HepG2 (cell line): ENCODE measurements around the gene UNC93A. TPM values are rescaled to one million over a fixed set of nuclear protein-coding genes. Genes with fewer than 3 reads are reported as not detected.
A peak's percentile ranks its signal among the peaks of the same experiment; 100 is the strongest.
"Not testable (repeated sequence)": the region's sequence is repeated elsewhere in the genome, so short reads cannot be mapped to it uniquely, and the experiment has no call there.

Source experiments
- HOMEZ ChIP-seq: IDR thresholded peaks from 2 replicates; pipeline ENCODE4 v1.6.1; 2016; ENCODE audit warnings: low read depth
- ISL2 ChIP-seq: sonication (generic); formaldehyde crosslinking; IDR thresholded peaks from 2 replicates; pipeline ENCODE4 v1.5.0; 2020; ENCODE audit warnings: missing genetic modification reagents
- KAT8 ChIP-seq: IDR thresholded peaks from 2 replicates; pipeline ENCODE4 v1.6.1; 2016; ENCODE audit warnings: missing genetic modification reagents, missing compliant biosample characterization
- KDM2A ChIP-seq: sonication (generic); formaldehyde crosslinking; IDR thresholded peaks from 2 replicates; pipeline ENCODE4 v1.4.0; 2020; ENCODE audit warnings: low read depth, missing genetic modification reagents, borderline replicate concordance
- PAXIP1 ChIP-seq: sonication (generic); formaldehyde crosslinking; conservative IDR thresholded peaks from 2 replicates; pipeline ENCODE4 v1.4.0; 2020; ENCODE audit warnings: mild to moderate bottlenecking, missing genetic modification reagents, moderate library complexity
- SOX6 ChIP-seq, 2 experiments: fragments of 450-650 bp in 1 of 2; sonication (generic) in 1 of 2; formaldehyde crosslinking in 1 of 2; IDR thresholded peaks; 2 replicates each; pipeline versions ENCODE4 v1.4.0 to v1.6.1; 2017 to 2020; ENCODE audit warnings: antibody characterized with exemption in 1 of 2, mild to moderate bottlenecking in 1 of 2, missing genetic modification reagents in 1 of 2
- TBX2 ChIP-seq: sonication (generic); formaldehyde crosslinking; IDR thresholded peaks from 2 replicates; pipeline ENCODE4 v1.5.0; 2020; ENCODE audit warnings: missing genetic modification reagents, mild to moderate bottlenecking, borderline replicate concordance
- TSC22D2 ChIP-seq: sonication (generic); formaldehyde crosslinking; IDR thresholded peaks from 2 replicates; pipeline ENCODE4 v1.5.1; 2020; ENCODE audit warnings: missing genetic modification reagents, mild to moderate bottlenecking, borderline replicate concordance
- ZFX ChIP-seq: sonication (generic); formaldehyde crosslinking; IDR thresholded peaks from 2 replicates; pipeline ENCODE4 v1.4.0; 2020; ENCODE audit warnings: mild to moderate bottlenecking, low read depth, missing genetic modification reagents, moderate library complexity
- ZFY ChIP-seq: sonication (generic); formaldehyde crosslinking; IDR thresholded peaks from 2 replicates; pipeline ENCODE4 v1.4.0; 2020; ENCODE audit warnings: missing genetic modification reagents
- ZNF598 ChIP-seq: sonication (generic); formaldehyde crosslinking; IDR thresholded peaks from 2 replicates; pipeline ENCODE4 v1.5.1; 2020; ENCODE audit warnings: mild to moderate bottlenecking, missing genetic modification reagents, borderline replicate concordance
- ZNF614 ChIP-seq: IDR thresholded peaks from 2 replicates; pipeline ENCODE4 v1.6.1; 2018; ENCODE audit warnings: missing biosample characterization, missing genetic modification reagents, inconsistent platforms, borderline replicate concordance
- polyA plus RNA-seq, 8 experiments: library from polyadenylated mRNA; depleted of rRNA in 3 of 8; stranded (reverse) in 7 of 8; unstranded in 1 of 8; fragments of >200 nt; fragmentation: Illumina TruSeq in 4 of 8; extraction: Trizol in 4 of 8; gene quantifications; 2 replicates each; pipeline versions ENCODE4 v1.2.1 to v1.2.3, GENCODE V29; 2011 to 2016; ENCODE audit warnings: low read depth in 4 of 8, missing spikeins in 1 of 8, mixed read lengths in 1 of 8; ENCODE audit not compliant: insufficient read depth in 1 of 8
- total RNA-seq, 5 experiments: library from RNA; depleted of rRNA; stranded (reverse); fragments of >200 nt; fragmentation: Illumina TruSeq; extraction: Trizol; gene quantifications; 2 replicates each; pipeline ENCODE4 v1.2.3, GENCODE V29; 2016; ENCODE audit warnings: low read depth in 1 of 5
- TF ChIP-seq, protein P1 (sequence below): sonication (generic); formaldehyde crosslinking; IDR thresholded peaks from 2 replicates; pipeline ENCODE4 v1.4.0; 2020; ENCODE audit warnings: missing genetic modification reagents
- TF ChIP-seq, protein P2 (sequence below): sonication (generic); formaldehyde crosslinking; IDR thresholded peaks from 2 replicates; pipeline ENCODE4 v1.4.0; 2020; ENCODE audit warnings: missing genetic modification reagents, mild to moderate bottlenecking, borderline replicate concordance
- TF ChIP-seq, protein P3 (sequence below), 2 experiments: sonication (generic) in 1 of 2; formaldehyde crosslinking in 1 of 2; IDR thresholded peaks; 2 replicates each; pipeline versions ENCODE4 v1.4.0 to v1.6.1; 2018 to 2020; ENCODE audit warnings: missing genetic modification reagents in 2 of 2, borderline replicate concordance in 1 of 2, low read depth in 1 of 2, mild to moderate bottlenecking in 1 of 2, missing biosample characterization in 1 of 2

Gene UNC93A
- total and polyA plus RNA-seq, 2 of the 13 experiments (the other 11 are each of a cell fraction or from before 2014, with no cell fraction given) = 11.0 to 42.7 TPM

DNA sequence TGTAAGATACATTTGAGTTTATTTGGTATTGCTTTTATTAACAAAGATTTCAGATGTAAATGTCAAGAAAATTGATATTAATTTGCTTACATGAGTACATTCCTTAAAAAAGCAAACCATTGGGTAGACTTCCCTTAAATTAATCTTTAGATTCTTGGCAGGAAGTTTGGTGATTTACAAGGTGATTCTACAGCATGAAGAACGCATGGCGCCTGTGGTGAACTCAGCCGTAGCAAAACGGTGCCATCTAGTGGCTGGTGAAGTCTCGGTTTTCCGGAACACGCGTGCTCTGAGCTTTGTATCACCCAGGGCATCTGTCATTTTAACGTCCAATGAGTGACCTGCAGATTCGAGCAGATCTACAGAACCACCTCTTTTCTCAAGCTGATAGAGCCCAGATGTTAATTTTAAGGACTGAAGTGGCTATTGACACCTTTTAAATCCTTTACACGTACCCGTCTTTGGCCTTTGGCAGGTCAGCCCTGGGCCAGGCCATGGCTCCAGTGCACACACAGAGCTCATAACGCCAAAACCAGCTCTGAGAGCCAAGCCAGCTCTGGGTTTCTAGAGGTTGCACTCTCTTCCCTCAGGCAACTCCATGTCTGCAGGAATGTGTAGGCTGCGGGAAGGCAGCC is 2.4 kb upstream of the UNC93A start (continued):
- 0 out of 2 replicates have a peak, but pooled peaks have one; percentile 30 for TF ChIP-seq PAXIP1 (CRISPR knock-in tag)
- TF ChIP-seq KAT8 (CRISPR knock-in tag) = 0 out of 2 replicates have a peak, but pooled peaks have one; percentile 37
- peak; percentile 19; the same call in 1 of the 2 replicates for TF ChIP-seq ISL2 (CRISPR knock-in tag)
- TF ChIP-seq, protein P1, sequence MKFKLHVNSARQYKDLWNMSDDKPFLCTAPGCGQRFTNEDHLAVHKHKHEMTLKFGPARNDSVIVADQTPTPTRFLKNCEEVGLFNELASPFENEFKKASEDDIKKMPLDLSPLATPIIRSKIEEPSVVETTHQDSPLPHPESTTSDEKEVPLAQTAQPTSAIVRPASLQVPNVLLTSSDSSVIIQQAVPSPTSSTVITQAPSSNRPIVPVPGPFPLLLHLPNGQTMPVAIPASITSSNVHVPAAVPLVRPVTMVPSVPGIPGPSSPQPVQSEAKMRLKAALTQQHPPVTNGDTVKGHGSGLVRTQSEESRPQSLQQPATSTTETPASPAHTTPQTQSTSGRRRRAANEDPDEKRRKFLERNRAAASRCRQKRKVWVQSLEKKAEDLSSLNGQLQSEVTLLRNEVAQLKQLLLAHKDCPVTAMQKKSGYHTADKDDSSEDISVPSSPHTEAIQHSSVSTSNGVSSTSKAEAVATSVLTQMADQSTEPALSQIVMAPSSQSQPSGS (CRISPR knock-in tag) = peak; percentile 42; the same call in 1 of the 2 replicates
- peak; percentile 52; the same call in 1 of the 2 replicates for TF ChIP-seq KDM2A (CRISPR knock-in tag)
- 0 out of 2 replicates have a peak, but pooled peaks have one; percentile 35 for TF ChIP-seq HOMEZ (CRISPR knock-in tag)
- peak; percentile 46 for TF ChIP-seq ZFY (CRISPR knock-in tag)
- TF ChIP-seq, protein P2, sequence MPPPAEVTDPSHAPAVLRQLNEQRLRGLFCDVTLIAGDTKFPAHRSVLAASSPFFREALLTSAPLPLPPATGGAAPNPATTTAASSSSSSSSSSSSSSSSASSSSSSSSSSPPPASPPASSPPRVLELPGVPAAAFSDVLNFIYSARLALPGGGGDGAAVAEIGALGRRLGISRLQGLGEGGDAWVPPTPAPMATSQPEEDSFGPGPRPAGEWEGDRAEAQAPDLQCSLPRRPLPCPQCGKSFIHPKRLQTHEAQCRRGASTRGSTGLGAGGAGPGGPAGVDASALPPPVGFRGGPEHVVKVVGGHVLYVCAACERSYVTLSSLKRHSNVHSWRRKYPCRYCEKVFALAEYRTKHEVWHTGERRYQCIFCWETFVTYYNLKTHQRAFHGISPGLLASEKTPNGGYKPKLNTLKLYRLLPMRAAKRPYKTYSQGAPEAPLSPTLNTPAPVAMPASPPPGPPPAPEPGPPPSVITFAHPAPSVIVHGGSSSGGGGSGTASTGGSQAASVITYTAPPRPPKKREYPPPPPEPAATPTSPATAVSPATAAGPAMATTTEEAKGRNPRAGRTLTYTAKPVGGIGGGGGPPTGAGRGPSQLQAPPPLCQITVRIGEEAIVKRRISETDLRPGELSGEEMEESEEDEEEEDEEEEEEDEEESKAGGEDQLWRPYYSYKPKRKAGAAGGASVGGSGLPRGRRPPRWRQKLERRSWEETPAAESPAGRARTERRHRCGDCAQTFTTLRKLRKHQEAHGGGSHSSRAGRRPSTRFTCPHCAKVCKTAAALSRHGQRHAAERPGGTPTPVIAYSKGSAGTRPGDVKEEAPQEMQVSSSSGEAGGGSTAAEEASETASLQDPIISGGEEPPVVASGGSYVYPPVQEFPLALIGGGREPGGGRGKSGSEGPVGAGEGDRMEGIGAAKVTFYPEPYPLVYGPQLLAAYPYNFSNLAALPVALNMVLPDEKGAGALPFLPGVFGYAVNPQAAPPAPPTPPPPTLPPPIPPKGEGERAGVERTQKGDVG (CRISPR knock-in tag) = peak; percentile 77; the same call in 1 of the 2 replicates
- peak; percentile 52; the same call in 1 of the 2 replicates for TF ChIP-seq TBX2 (CRISPR knock-in tag)
- TF ChIP-seq SOX6 (IDR thresholded peaks at IDR 0.05) = not testable (repeated sequence)
- TF ChIP-seq SOX6 (CRISPR knock-in tag; IDR thresholded peaks at IDR 0.05) = 0 out of 2 replicates have a peak, but pooled peaks have one; percentile 10
- TF ChIP-seq ZFX (CRISPR knock-in tag) = peak; percentile 42
- 0 out of 2 replicates have a peak, but pooled peaks have one; percentile 39 for TF ChIP-seq ZNF598 (CRISPR knock-in tag)
- TF ChIP-seq ZNF614 = peak; percentile 19; the same call in 1 of the 2 replicates
- TF ChIP-seq, protein P3, sequence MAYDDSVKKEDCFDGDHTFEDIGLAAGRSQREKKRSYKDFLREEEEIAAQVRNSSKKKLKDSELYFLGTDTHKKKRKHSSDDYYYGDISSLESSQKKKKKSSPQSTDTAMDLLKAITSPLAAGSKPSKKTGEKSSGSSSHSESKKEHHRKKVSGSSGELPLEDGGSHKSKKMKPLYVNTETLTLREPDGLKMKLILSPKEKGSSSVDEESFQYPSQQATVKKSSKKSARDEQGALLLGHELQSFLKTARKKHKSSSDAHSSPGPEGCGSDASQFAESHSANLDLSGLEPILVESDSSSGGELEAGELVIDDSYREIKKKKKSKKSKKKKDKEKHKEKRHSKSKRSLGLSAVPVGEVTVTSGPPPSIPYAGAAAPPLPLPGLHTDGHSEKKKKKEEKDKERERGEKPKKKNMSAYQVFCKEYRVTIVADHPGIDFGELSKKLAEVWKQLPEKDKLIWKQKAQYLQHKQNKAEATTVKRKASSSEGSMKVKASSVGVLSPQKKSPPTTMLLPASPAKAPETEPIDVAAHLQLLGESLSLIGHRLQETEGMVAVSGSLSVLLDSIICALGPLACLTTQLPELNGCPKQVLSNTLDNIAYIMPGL (CRISPR knock-in tag; IDR thresholded peaks at IDR 0.05; ENCODE audit: borderline replicate concordance in 1 of 2, low read depth in 1 of 2) = peak in 1 of 2 experiments; percentile 51; a peak in 1 of 4 replicates
- peak; percentile 74; the same call in 1 of the 2 replicates for TF ChIP-seq TSC22D2 (CRISPR knock-in tag)
